ENCODE data around the gene SMYD3. TPM values are rescaled to one million over a fixed set of nuclear protein-coding genes. Genes with fewer than 3 reads are reported as not detected.

Gene SMYD3
- polyA plus RNA-seq, 1 donor from 2014 or later: 48.6 TPM

DNA sequence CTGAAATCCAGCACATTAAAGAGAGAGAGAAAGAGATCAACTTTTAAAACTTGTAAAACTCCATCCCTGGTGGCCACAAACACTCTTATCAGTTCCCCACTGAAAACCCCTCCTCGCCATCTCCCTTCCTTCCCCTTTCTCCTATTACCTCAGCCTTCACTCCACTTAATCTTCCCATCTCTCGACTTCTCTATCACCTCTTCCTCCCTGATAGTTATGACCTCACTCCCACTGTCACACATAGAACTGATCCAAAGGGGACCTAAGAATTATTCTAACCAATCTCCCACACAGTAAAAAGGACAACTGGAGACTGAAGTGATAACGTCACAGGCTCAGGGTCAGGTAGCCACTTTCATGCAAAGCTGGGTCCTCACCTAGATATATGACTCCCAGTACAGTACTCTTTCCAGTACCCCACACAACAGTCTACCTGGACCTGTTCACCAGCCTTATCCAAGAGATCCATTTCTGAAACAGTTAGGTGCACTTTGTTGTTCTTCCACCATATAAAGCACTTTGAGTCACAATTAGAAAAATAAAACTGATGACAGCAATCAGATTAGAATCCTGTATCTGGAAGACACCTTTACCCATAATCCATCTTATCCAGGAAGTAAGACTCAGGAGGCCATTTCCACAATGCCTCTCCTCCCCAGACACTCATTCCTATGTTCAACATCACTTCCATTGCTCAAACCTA lies 324.8 kb downstream of the SMYD3 start:
- no peak overlapping the region for H3K9ac ChIP-seq (ENCODE audit: low read length)
- H3F3A ChIP-seq (ENCODE audit: insufficient read depth, low read length, poor library complexity, severe bottlenecking): no peaks in the 10 kb centered on the region
- no peaks in the 10 kb centered on the region for H3K9me2 ChIP-seq (ENCODE audit: insufficient read depth, low read length)
- H3K79me2 ChIP-seq (replicated peaks; ENCODE audit: insufficient read depth, low read length): no peaks in the 10 kb centered on the region
- no peak for TF ChIP-seq MXI1 (conservative IDR thresholded peaks at IDR 0.05; ENCODE audit: poor library complexity, severe bottlenecking)
- no peak for TF ChIP-seq CTCF (IDR thresholded peaks at IDR 0.05; ENCODE audit: poor library complexity, severe bottlenecking)
- TF ChIP-seq RAD21 (conservative IDR thresholded peaks at IDR 0.05): no peak
- H2AFZ ChIP-seq (ENCODE audit: low read depth, low read length): no peak overlapping the region
- H3K9me3 ChIP-seq (ENCODE audit: low read length): no peaks in the 10 kb centered on the region
- H4K20me1 ChIP-seq (ENCODE audit: insufficient read depth): no peaks in the 10 kb centered on the region
- H3K4me3 ChIP-seq (ENCODE audit: low read length): no peak overlapping the region
- H3K4me2 ChIP-seq (ENCODE audit: low read length): no peak overlapping the region
- no peaks in the 10 kb centered on the region for H3K36me3 ChIP-seq (ENCODE audit: insufficient read depth, low read length)
- no peaks in the 10 kb centered on the region for H3K27me3 ChIP-seq (ENCODE audit: insufficient read depth, low read depth, low read length)
- H3K27ac ChIP-seq (ENCODE audit: low read length): no peak overlapping the region

DNA sequence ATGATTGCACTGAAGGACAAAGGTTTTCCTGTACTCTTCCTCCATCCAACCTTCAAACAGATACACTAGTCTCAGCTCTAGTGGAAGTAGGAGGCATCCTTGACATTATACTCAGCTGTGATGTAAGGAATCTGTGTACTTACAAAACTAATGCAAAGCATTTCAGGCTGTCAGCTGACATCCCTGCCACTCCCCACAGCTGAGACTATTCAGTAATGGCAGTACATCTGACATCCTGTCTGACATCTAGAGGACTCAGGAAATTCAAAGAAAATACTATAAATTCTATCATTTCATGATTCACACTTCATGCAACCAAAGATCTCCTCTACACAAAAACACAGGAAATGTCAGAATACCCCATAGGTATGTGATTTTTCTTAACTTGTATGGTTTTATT lies 325.8 kb downstream of the SMYD3 start:
- Histone ChIP-seq H3K27me3 (ENCODE audit: insufficient read depth, low read depth, low read length) (no peaks in the 10 kb centered on the region), H3K9ac (ENCODE audit: low read length) (peak overlapping the region; percentile 5), H3K79me2 (replicated peaks; ENCODE audit: insufficient read depth, low read length) (no peaks in the 10 kb centered on the region), H3K27ac (ENCODE audit: low read length) (peak overlapping the region; percentile 46), H3K9me3 (ENCODE audit: low read length) (no peaks in the 10 kb centered on the region), H2AFZ (ENCODE audit: low read depth, low read length) (no peak overlapping the region), H3K9me2 (ENCODE audit: insufficient read depth, low read length) (no peaks in the 10 kb centered on the region), H3F3A (ENCODE audit: insufficient read depth, low read length, poor library complexity, severe bottlenecking) (no peaks in the 10 kb centered on the region), H4K20me1 (ENCODE audit: insufficient read depth) (no peaks in the 10 kb centered on the region), H3K36me3 (ENCODE audit: insufficient read depth, low read length) (no peaks in the 10 kb centered on the region), H3K4me3 (ENCODE audit: low read length) (no peak overlapping the region), H3K4me2 (ENCODE audit: low read length) (no peak overlapping the region)
- no peak for TF ChIP-seq EZH2 (IDR thresholded peaks at IDR 0.05; ENCODE audit: borderline replicate concordance, insufficient read depth, low read length, poor library complexity, severe bottlenecking)
- peak; percentile 84 for TF ChIP-seq EP300 (conservative IDR thresholded peaks at IDR 0.05; ENCODE audit: poor library complexity, severe bottlenecking)
- TF ChIP-seq POLR2AphosphoS5 (IDR thresholded peaks at IDR 0.05): peak; percentile 49
- no peak for TF ChIP-seq TAF1 (IDR thresholded peaks at IDR 0.05; ENCODE audit: low read depth)
- TF ChIP-seq CTCF (IDR thresholded peaks at IDR 0.05; ENCODE audit: poor library complexity, severe bottlenecking): no peak
- TF ChIP-seq REST (IDR thresholded peaks at IDR 0.05; ENCODE audit: borderline replicate concordance): no peak
- no peak for TF ChIP-seq MXI1 (conservative IDR thresholded peaks at IDR 0.05; ENCODE audit: poor library complexity, severe bottlenecking)
- peak; percentile 13 for TF ChIP-seq RAD21 (conservative IDR thresholded peaks at IDR 0.05)
- peak; percentile 28 for TF ChIP-seq SMC3 (conservative IDR thresholded peaks at IDR 0.05; ENCODE audit: poor library complexity)

All from neural cell (in vitro differentiated cells).